Thyroid gland (tissue), 4 donors: ENCODE measurements around the gene CCDC178.
"Not testable (repeated sequence)": the region's sequence is repeated elsewhere in the genome, so short reads cannot be mapped to it uniquely, and the experiment has no call there.

Experiments
- CTCF ChIP-seq, 6 experiments: fragments of 200-600 bp in 3 of 6; fragments of 450-650 bp in 3 of 6; sonication (generic) in 3 of 6; IDR thresholded peaks; one replicate each; pipeline ENCODE4 v1.5.1; 2016 to 2019; ENCODE audit warnings: antibody characterized with exemption in 6 of 6, mild to moderate bottlenecking in 2 of 6, inconsistent platforms in 1 of 6, moderate library complexity in 1 of 6
- POLR2A ChIP-seq, 2 donors: fragments of 450-650 bp; IDR thresholded peaks; one replicate each; pipeline ENCODE4 v1.6.1; 2017; ENCODE audit warnings: antibody characterized with exemption in 2 of 2, mild to moderate bottlenecking in 2 of 2, moderate library complexity in 1 of 2

DNA sequence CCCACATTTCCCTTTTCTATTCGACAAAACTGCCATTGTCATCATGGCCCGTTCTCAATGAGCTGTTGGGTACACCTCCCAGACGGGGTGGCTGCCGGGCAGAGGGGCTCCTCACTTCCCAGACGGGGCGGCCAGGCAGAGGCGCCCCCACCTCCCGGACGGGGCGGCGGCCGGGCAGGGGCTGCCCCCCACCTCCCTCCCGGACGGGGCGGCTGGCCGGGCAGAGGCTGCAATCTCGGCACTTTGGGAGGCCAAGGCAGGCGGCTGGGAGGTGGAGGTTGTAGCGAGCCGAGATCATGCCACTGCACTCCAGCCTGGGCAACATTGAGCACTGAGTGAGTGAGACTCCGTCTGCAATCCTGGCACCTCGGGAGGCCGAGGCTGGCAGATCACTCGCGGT, 292.7 kb downstream of the CCDC178 start:
- not testable (repeated sequence) for TF ChIP-seq CTCF, POLR2A (IDR thresholded peaks at IDR 0.05)
